T-helper 1 cell treated with Interleukin-12 subunit alpha and Interleukin-12 subunit beta and Interleukin-4 antibody, amounts not matched to agents 30 μg/mL and 1 μg/mL, for 36 hours (primary cell): Measurements from ENCODE around the gene KIF26A.

Source experiments
- H3K27ac Mint-ChIP-seq: one replicate; pipeline ENCODE4 v1.8.0; 2021; ENCODE audit warnings: mild to moderate bottlenecking, mixed read lengths
- H3K27me3 Mint-ChIP-seq: one replicate; pipeline ENCODE4 v1.8.0; 2021; ENCODE audit warnings: low read depth, mixed read lengths
- H3K36me3 Mint-ChIP-seq: one replicate; pipeline ENCODE4 v1.8.0; 2021; ENCODE audit warnings: low read depth, mixed read lengths
- H3K4me1 Mint-ChIP-seq: one replicate; pipeline ENCODE4 v1.8.0; 2021; ENCODE audit warnings: low read depth, mixed read lengths
- H3K4me3 Mint-ChIP-seq: one replicate; pipeline ENCODE4 v1.8.0; 2021; ENCODE audit warnings: mild to moderate bottlenecking, moderate library complexity, mixed read lengths
- H3K9me3 Mint-ChIP-seq: one replicate; pipeline ENCODE4 v1.8.0; 2021; ENCODE audit warnings: mixed read lengths

The KIF26A gene

GRCh38 chr14:104171895-104172294 lies 33.5 kb downstream of the KIF26A start:
- H3K4me1 Mint-ChIP-seq = no peaks in the 10 kb centered on the region
- no peaks in the 10 kb centered on the region for H3K9me3 Mint-ChIP-seq
- no peaks in the 10 kb centered on the region for H3K27me3 Mint-ChIP-seq
- H3K27ac Mint-ChIP-seq = no peak overlapping the region
- H3K36me3 Mint-ChIP-seq = no peaks in the 10 kb centered on the region
- no peak overlapping the region for H3K4me3 Mint-ChIP-seq

GRCh38 chr14:104172349-104172748 lies 34.0 kb downstream of the KIF26A start:
- H3K4me3 Mint-ChIP-seq = no peak overlapping the region
- no peak overlapping the region for H3K27ac Mint-ChIP-seq
- no peaks in the 10 kb centered on the region for H3K4me1 Mint-ChIP-seq

GRCh38 chr14:104172880-104173279 lies 34.5 kb downstream of the KIF26A start:
- no peaks in the 10 kb centered on the region for H3K9me3 Mint-ChIP-seq
- H3K27me3 Mint-ChIP-seq = no peaks in the 10 kb centered on the region
- H3K4me3 Mint-ChIP-seq = no peak overlapping the region
- H3K27ac Mint-ChIP-seq = no peak overlapping the region
- H3K36me3 Mint-ChIP-seq = no peaks in the 10 kb centered on the region
- H3K4me1 Mint-ChIP-seq = no peaks in the 10 kb centered on the region

More at GRCh38 chr14:104172349-104172748, 34.0 kb downstream of the KIF26A start:
- no peaks in the 10 kb centered on the region for H3K27me3 Mint-ChIP-seq
- no peaks in the 10 kb centered on the region for H3K36me3 Mint-ChIP-seq
- no peaks in the 10 kb centered on the region for H3K9me3 Mint-ChIP-seq

GRCh38 chr14:104174051-104174450 lies 35.7 kb downstream of the KIF26A start:
- Mint-ChIP-seq H3K4me3 (no peak overlapping the region), H3K27ac (no peak overlapping the region), H3K27me3 (no peaks in the 10 kb centered on the region), H3K36me3 (no peaks in the 10 kb centered on the region), H3K4me1 (no peaks in the 10 kb centered on the region), H3K9me3 (no peaks in the 10 kb centered on the region)

- Mint-ChIP-seq H3K27ac (no peak overlapping the region), H3K36me3 (no peaks in the 10 kb centered on the region), H3K4me1 (no peaks in the 10 kb centered on the region), H3K27me3 (no peaks in the 10 kb centered on the region), H3K9me3 (no peaks in the 10 kb centered on the region), H3K4me3 (no peak overlapping the region)
Measured at GRCh38 chr14:104175041-104175440, 36.7 kb downstream of the KIF26A start.

- H3K36me3 Mint-ChIP-seq = no peaks in the 10 kb centered on the region
- no peak overlapping the region for H3K4me3 Mint-ChIP-seq
- H3K27ac Mint-ChIP-seq = no peak overlapping the region
- no peaks in the 10 kb centered on the region for H3K27me3 Mint-ChIP-seq
- no peaks in the 10 kb centered on the region for H3K4me1 Mint-ChIP-seq
- H3K9me3 Mint-ChIP-seq = no peaks in the 10 kb centered on the region
Measured at GRCh38 chr14:104175811-104176210, 37.4 kb downstream of the KIF26A start.

GRCh38 chr14:104176611-104177010 lies 38.2 kb downstream of the KIF26A start:
- no peaks in the 10 kb centered on the region for H3K9me3 Mint-ChIP-seq
- no peak overlapping the region for H3K27ac Mint-ChIP-seq
- H3K36me3 Mint-ChIP-seq = no peaks in the 10 kb centered on the region
- no peaks in the 10 kb centered on the region for H3K27me3 Mint-ChIP-seq
- H3K4me1 Mint-ChIP-seq = no peaks in the 10 kb centered on the region
- no peak overlapping the region for H3K4me3 Mint-ChIP-seq

- Mint-ChIP-seq H3K36me3 (no peaks in the 10 kb centered on the region), H3K4me3 (no peak overlapping the region), H3K4me1 (no peaks in the 10 kb centered on the region), H3K27ac (no peak overlapping the region), H3K27me3 (no peaks in the 10 kb centered on the region), H3K9me3 (no peaks in the 10 kb centered on the region)
Measured at GRCh38 chr14:104177411-104177810, 39.0 kb downstream of the KIF26A start.

- Mint-ChIP-seq H3K9me3 (no peaks in the 10 kb centered on the region), H3K4me3 (no peak overlapping the region), H3K27ac (no peak overlapping the region), H3K27me3 (no peaks in the 10 kb centered on the region), H3K36me3 (no peaks in the 10 kb centered on the region), H3K4me1 (no peaks in the 10 kb centered on the region)
Measured at GRCh38 chr14:104178279-104178678, 39.9 kb downstream of the KIF26A start.

GRCh38 chr14:104179126-104179525 lies 40.7 kb downstream of the KIF26A start:
- Mint-ChIP-seq H3K9me3 (no peaks in the 10 kb centered on the region), H3K27me3 (no peaks in the 10 kb centered on the region), H3K36me3 (no peaks in the 10 kb centered on the region), H3K4me3 (no peak overlapping the region), H3K4me1 (no peaks in the 10 kb centered on the region), H3K27ac (no peak overlapping the region)

- H3K27ac Mint-ChIP-seq = no peak overlapping the region
- no peaks in the 10 kb centered on the region for H3K36me3 Mint-ChIP-seq
- H3K27me3 Mint-ChIP-seq = no peaks in the 10 kb centered on the region
- H3K4me1 Mint-ChIP-seq = no peaks in the 10 kb centered on the region
- H3K9me3 Mint-ChIP-seq = no peaks in the 10 kb centered on the region
- no peak overlapping the region for H3K4me3 Mint-ChIP-seq
Measured at GRCh38 chr14:104179564-104180129, 41.3 kb downstream of the KIF26A start.

- Mint-ChIP-seq H3K27ac (no peak overlapping the region), H3K27me3 (no peaks in the 10 kb centered on the region), H3K4me3 (no peak overlapping the region), H3K4me1 (no peaks in the 10 kb centered on the region), H3K9me3 (no peaks in the 10 kb centered on the region), H3K36me3 (no peaks in the 10 kb centered on the region)
Measured at GRCh38 chr14:104180561-104181165, 42.3 kb downstream of the KIF26A start.

GRCh38 chr14:104181761-104182530 lies 43.6 kb downstream of the KIF26A start:
- no peak overlapping the region for H3K4me3 Mint-ChIP-seq
- H3K27ac Mint-ChIP-seq = no peak overlapping the region
- H3K27me3 Mint-ChIP-seq = no peaks in the 10 kb centered on the region
- H3K4me1 Mint-ChIP-seq = no peaks in the 10 kb centered on the region
- H3K9me3 Mint-ChIP-seq = no peaks in the 10 kb centered on the region
- H3K36me3 Mint-ChIP-seq = no peaks in the 10 kb centered on the region

- Mint-ChIP-seq H3K4me1 (no peaks in the 10 kb centered on the region), H3K27ac (no peak overlapping the region), H3K9me3 (no peaks in the 10 kb centered on the region), H3K36me3 (no peaks in the 10 kb centered on the region), H3K27me3 (no peaks in the 10 kb centered on the region), H3K4me3 (no peak overlapping the region)
Measured at GRCh38 chr14:104182857-104183425, 44.6 kb downstream of the KIF26A start.

GRCh38 chr14:104183796-104184195 lies 45.4 kb downstream of the KIF26A start:
- H3K27ac Mint-ChIP-seq = no peak overlapping the region
- no peaks in the 10 kb centered on the region for H3K36me3 Mint-ChIP-seq
- no peaks in the 10 kb centered on the region for H3K4me1 Mint-ChIP-seq
- no peaks in the 10 kb centered on the region for H3K27me3 Mint-ChIP-seq
- H3K9me3 Mint-ChIP-seq = no peaks in the 10 kb centered on the region
- no peak overlapping the region for H3K4me3 Mint-ChIP-seq
